ENCODE measurements around the gene GYS1. TPM values are rescaled to one million over a fixed set of nuclear protein-coding genes. Genes with fewer than 3 reads are reported as not detected.

GYS1 gene
- total RNA-seq, 1 experiment from 2014 or later, result 59.6 TPM

DNA sequence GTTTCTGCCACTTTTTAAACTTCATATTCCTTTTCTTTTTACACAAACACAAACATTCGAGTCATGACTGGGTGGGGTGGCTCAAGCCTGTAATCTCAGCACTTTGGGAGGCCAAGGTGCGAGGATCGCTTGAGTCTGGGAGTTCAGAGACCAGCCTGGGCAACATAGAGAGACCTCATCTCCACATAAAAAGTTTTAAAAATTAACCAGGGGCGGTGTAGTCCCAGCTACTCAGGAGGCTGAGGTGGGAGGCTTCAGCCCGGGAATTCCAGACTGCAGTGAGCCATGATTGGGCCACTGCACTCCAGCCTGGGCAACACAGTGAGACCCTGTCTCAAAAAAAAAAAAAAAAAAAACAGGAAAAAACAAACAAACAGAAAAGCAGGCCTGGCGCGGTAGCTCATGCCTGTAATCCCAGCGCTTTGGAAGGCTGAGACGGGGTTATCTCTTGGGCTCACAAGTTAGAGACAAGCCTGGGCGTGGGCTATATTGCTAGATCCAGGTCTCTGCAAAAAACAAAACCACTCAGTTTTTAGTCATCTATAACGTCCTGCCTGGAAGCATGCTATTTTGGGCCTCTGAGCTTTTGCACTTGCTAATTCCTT, 39.0 kb downstream of the GYS1 start:
- Mint-ChIP-seq H3K27ac (ENCODE audit: unreplicated experiment) (peak overlapping the region; percentile 88), H3K4me1 (ENCODE audit: low read depth, unreplicated experiment) (peaks cover 24% of the 10 kb centered on the region), H3K36me3 (ENCODE audit: insufficient read depth, unreplicated experiment) (peaks cover 51% of the 10 kb centered on the region), H3K27me3 (ENCODE audit: unreplicated experiment) (no peaks in the 10 kb centered on the region), H3K9me3 (ENCODE audit: low read depth, unreplicated experiment) (no peaks in the 10 kb centered on the region), H3K4me3 (ENCODE audit: low read depth, unreplicated experiment) (peak overlapping the region; percentile 72)
- TSS peak; percentile 64 for BruUV-seq (replicated peaks)
- intact Hi-C loops (cut with micrococcal nuclease; ENCODE audit: unreplicated experiment), result no loop called here
- no peak for DNase-seq
- TF ChIP-seq, protein P1, sequence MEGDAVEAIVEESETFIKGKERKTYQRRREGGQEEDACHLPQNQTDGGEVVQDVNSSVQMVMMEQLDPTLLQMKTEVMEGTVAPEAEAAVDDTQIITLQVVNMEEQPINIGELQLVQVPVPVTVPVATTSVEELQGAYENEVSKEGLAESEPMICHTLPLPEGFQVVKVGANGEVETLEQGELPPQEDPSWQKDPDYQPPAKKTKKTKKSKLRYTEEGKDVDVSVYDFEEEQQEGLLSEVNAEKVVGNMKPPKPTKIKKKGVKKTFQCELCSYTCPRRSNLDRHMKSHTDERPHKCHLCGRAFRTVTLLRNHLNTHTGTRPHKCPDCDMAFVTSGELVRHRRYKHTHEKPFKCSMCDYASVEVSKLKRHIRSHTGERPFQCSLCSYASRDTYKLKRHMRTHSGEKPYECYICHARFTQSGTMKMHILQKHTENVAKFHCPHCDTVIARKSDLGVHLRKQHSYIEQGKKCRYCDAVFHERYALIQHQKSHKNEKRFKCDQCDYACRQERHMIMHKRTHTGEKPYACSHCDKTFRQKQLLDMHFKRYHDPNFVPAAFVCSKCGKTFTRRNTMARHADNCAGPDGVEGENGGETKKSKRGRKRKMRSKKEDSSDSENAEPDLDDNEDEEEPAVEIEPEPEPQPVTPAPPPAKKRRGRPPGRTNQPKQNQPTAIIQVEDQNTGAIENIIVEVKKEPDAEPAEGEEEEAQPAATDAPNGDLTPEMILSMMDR (IDR thresholded peaks at IDR 0.05; ENCODE audit: unreplicated experiment), result no peak
- CTCF ChIA-PET, result interaction anchor here (0.7 to 1.5 kb wide), 7 partner anchors 10 to 54 kb away, joined by 3 to 7 read pairs (median 4); partner anchors contain the start of genes GYS1, NUCB1 and RUVBL2

DNA sequence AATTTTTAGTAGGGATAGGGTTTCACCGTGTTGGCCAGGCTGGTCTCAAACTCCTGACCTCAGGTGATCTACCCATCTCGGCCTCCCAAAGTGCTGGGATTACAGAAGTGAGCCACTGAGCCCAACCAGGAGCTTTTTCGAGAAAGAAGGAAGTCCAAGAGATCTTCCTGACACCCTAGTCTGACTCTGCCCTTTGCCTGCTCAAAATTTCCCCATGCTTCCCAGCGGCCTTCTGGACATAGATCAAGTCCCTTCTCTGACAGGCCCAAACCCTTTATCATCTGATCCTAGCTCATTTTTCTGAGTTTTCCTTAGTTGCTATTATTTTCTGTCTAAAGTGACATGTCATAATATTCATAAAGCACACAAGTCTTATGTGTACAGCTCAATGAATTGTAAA, 40.0 kb downstream of the GYS1 start:
- H3K9me3 Mint-ChIP-seq (ENCODE audit: low read depth, unreplicated experiment), result peaks cover 2% of the 10 kb centered on the region
- no peak for DNase-seq

DNA sequence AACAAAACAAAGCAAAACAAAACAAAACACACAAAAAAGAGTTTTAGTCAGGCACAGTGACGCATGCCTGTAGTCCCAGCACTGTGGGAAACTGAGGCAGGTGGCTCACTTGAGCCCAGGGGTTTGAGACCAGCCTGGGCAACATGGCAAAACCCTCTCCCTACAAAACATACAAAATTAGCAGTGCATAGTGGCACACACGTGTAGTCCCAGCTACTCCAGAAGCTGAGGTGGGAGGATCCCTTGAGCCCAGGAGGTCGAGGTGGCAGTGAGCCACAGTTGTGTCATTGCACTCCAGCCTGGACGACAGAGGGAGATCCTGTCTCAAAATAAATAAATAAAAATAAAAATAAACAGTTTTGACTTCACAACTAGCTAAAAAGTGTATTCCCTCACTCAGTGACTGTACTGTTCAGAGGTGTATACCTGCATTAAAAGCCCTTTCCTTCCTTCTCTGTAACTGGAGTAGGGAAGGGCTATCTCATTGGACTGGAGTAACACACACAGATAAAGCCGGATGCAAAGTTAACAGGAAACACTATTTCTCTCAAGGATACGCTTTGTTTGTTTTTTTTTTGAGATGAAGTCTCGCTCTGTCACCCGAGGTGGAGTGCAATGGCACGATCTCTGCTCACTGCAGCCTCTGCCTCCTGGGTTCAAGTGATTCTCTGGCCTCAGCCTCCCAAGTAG, 42.1 kb downstream of the GYS1 start:
- BruUV-seq (replicated peaks), result no TSS peak
- CTCF ChIA-PET, result no interaction called here
- Mint-ChIP-seq H3K27ac (ENCODE audit: unreplicated experiment) (no peak overlapping the region), H3K27me3 (ENCODE audit: unreplicated experiment) (no peaks in the 10 kb centered on the region), H3K4me3 (ENCODE audit: low read depth, unreplicated experiment) (no peak overlapping the region), H3K4me1 (ENCODE audit: low read depth, unreplicated experiment) (peaks cover 12% of the 10 kb centered on the region), H3K9me3 (ENCODE audit: low read depth, unreplicated experiment) (peaks cover 2% of the 10 kb centered on the region), H3K36me3 (ENCODE audit: insufficient read depth, unreplicated experiment) (peaks cover 21% of the 10 kb centered on the region)
- DNase-seq, result no peak
- TF ChIP-seq, protein P1 (IDR thresholded peaks at IDR 0.05; ENCODE audit: unreplicated experiment), result no peak
- intact Hi-C loops (cut with micrococcal nuclease; ENCODE audit: unreplicated experiment), result no loop called here

More for the DNA sequence above, 40.0 kb downstream of the GYS1 start:
- TF ChIP-seq, protein P1 (IDR thresholded peaks at IDR 0.05; ENCODE audit: unreplicated experiment), result no peak
- intact Hi-C loops (cut with micrococcal nuclease; ENCODE audit: unreplicated experiment), result no loop called here
- Mint-ChIP-seq H3K27me3 (ENCODE audit: unreplicated experiment) (no peaks in the 10 kb centered on the region), H3K36me3 (ENCODE audit: insufficient read depth, unreplicated experiment) (peaks cover 41% of the 10 kb centered on the region), H3K27ac (ENCODE audit: unreplicated experiment) (no peak overlapping the region), H3K4me3 (ENCODE audit: low read depth, unreplicated experiment) (no peak overlapping the region), H3K4me1 (ENCODE audit: low read depth, unreplicated experiment) (peaks cover 24% of the 10 kb centered on the region)
- CTCF ChIA-PET, result no interaction called here
- no TSS peak for BruUV-seq (replicated peaks)

DNA sequence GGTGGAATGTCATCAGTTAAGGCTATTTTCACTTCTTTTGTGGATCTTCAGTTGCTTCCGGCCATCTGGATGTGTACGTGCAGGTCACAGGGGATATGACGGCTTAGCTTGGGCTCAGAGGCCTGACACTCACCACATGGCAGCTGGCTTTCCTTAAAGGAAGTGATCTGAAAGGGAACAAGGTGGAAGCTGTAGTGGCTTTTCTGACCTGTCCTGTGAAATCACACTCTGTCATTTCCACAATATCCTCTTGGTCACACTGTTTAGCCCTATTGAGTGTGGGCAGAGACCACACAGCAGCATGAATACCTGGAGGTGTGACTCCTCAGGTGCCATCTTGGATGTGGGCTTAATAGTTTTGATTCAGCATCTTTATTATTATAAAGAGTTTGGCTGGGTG, 43.0 kb downstream of the GYS1 start:
- Mint-ChIP-seq H3K4me1 (ENCODE audit: low read depth, unreplicated experiment) (peaks cover 6% of the 10 kb centered on the region), H3K27ac (ENCODE audit: unreplicated experiment) (no peak overlapping the region), H3K4me3 (ENCODE audit: low read depth, unreplicated experiment) (no peak overlapping the region), H3K9me3 (ENCODE audit: low read depth, unreplicated experiment) (peaks cover 2% of the 10 kb centered on the region), H3K36me3 (ENCODE audit: insufficient read depth, unreplicated experiment) (peaks cover 13% of the 10 kb centered on the region), H3K27me3 (ENCODE audit: unreplicated experiment) (no peaks in the 10 kb centered on the region)
- no peak for DNase-seq
- BruUV-seq (replicated peaks), result no TSS peak
- CTCF ChIA-PET, result no interaction called here
- TF ChIP-seq, protein P1 (IDR thresholded peaks at IDR 0.05; ENCODE audit: unreplicated experiment), result no peak
- intact Hi-C loops (cut with micrococcal nuclease; ENCODE audit: unreplicated experiment), result no loop called here
